Sigmoid colon (tissue), 4 donors: ENCODE measurements around the gene TMEM184C.

ENCODE experiments used
- CTCF ChIP-seq, 4 experiments: fragments of 450-650 bp in 3 of 4; fragments of 200-600 bp in 1 of 4; IDR thresholded peaks; one replicate each; pipeline ENCODE4 v1.5.1; 2016 to 2019; ENCODE audit warnings: antibody characterized with exemption in 4 of 4, mild to moderate bottlenecking in 3 of 4, moderate library complexity in 2 of 4
- EP300 ChIP-seq, 4 donors: sonication (generic); formaldehyde crosslinking; IDR thresholded peaks; one replicate each; pipeline ENCODE4 v1.6.1; 2017; ENCODE audit warnings: antibody characterized with exemption in 4 of 4
- POLR2A ChIP-seq, 2 donors: fragments of 450-650 bp; IDR thresholded peaks; one replicate each; pipeline ENCODE4 v1.6.1; 2016; ENCODE audit warnings: antibody characterized with exemption in 2 of 2, mild to moderate bottlenecking in 2 of 2, moderate library complexity in 2 of 2
- POLR2AphosphoS5 ChIP-seq, 4 donors: sonication (generic); formaldehyde crosslinking; IDR thresholded peaks; one replicate each; pipeline ENCODE4 v1.6.1; 2017; ENCODE audit warnings: antibody characterized with exemption in 4 of 4

- TF ChIP-seq CTCF (IDR thresholded peaks at IDR 0.05) = no peak
- TF ChIP-seq EP300 (IDR thresholded peaks at IDR 0.05) = no peak
- TF ChIP-seq POLR2A (IDR thresholded peaks at IDR 0.05) = no peak
- TF ChIP-seq POLR2AphosphoS5 (IDR thresholded peaks at IDR 0.05) = no peak
Observed at GRCh38 chr4:147651563-147651962, 34.4 kb downstream of the TMEM184C start.
